HCT116 (cell line): ENCODE results near the gene IL31. TPM values are rescaled to one million over a fixed set of nuclear protein-coding genes. Genes with fewer than 3 reads are reported as not detected.

Experiments used
- ATAC-seq: fragments of 200-7000 bp; cut with Tn5 transposase; 2 replicates; pipeline ENCODE4 v1.9.1; 2020; ENCODE audit warnings: mild to moderate bottlenecking, moderate library complexity
- Bru-seq: library from RNA; stranded (reverse); fragments of 400-500 nt; gene quantifications from one replicate; lab custom pipeline; 2021; lab: Mats Ljungman, UMichigan
- BruChase-seq, 2 experiments: library from RNA; stranded (reverse); fragments of 400-500 nt; gene quantifications; one replicate each; lab custom pipeline; 2021; lab: Mats Ljungman, UMichigan
- BruUV-seq: library from RNA; stranded (reverse); fragments of 400-500 nt; replicated peaks from 2 replicates; lab custom pipeline; 2021; lab: Mats Ljungman, UMichigan
- CTCF ChIA-PET: fragments of 300-600 bp; sonication (Branson Sonifier 250); formaldehyde crosslinking; loops from one replicate; lab custom pipeline; 2021; ENCODE audit warnings: antibody characterized with exemption; lab: Charles Lee
- POLR2A ChIA-PET: fragments of 300-600, 350-600 bp; sonication (Branson Sonifier 250); formaldehyde crosslinking; loops from one replicate; lab custom pipeline; 2021; ENCODE audit warnings: antibody characterized with exemption; lab: Charles Lee
- RAD21 ChIA-PET, 2 experiments: fragments of 300-600 bp; sonication (Branson Sonifier 250); formaldehyde crosslinking; loops; one replicate each; lab custom pipeline; 2023; ENCODE audit warnings: low total read pairs in 2 of 2; ENCODE audit not compliant: uncharacterized antibody in 2 of 2, unreplicated experiment in 2 of 2, low non-redundant PET in 1 of 2; lab: Charles Lee
- DNase-seq: peaks from one replicate; pipeline ENCODE4 v3.0.0-alpha.2; 2010; ENCODE audit warnings: low read depth, low spot score
- H2AFZ ChIP-seq: fragments of 200-600 bp; shearing (Covaris generic), sonication (generic); 2 replicates; pipeline ENCODE4 v1.6.1; 2017; ENCODE audit warnings: low read depth, mixed run types, mixed read lengths, antibody characterized with exemption, low read length; ENCODE audit not compliant: poor library complexity, severe bottlenecking
- H3K27ac ChIP-seq: 2 replicates; pipeline ENCODE4 v1.5.1; 2012; ENCODE audit warnings: low read depth, low read length
- H3K27me3 ChIP-seq: fragments of 200-600 bp; sonication (generic); 2 replicates; pipeline ENCODE4 v1.6.1; 2016; ENCODE audit warnings: mixed run types, low read length, mixed read lengths; ENCODE audit not compliant: insufficient read depth
- H3K36me3 ChIP-seq, 2 experiments: fragments of 200-500 bp in 1 of 2; fragments of 200-600 bp in 1 of 2; sonication (Bioruptor generic) in 1 of 2; sonication (generic) in 1 of 2; 2 replicates each; pipeline versions ENCODE4 v1.5.1 to v1.6.1; 2014 to 2016; ENCODE audit warnings: low read length in 2 of 2, inconsistent platforms in 1 of 2, mixed read lengths in 1 of 2, mixed run types in 1 of 2; ENCODE audit not compliant: insufficient read depth in 2 of 2, control insufficient read depth in 1 of 2
- H3K4me1 ChIP-seq, 2 experiments: fragments of 200-600 bp in 1 of 2; sonication (generic) in 1 of 2; 2 replicates each; pipeline versions ENCODE4 v1.5.1 to v1.6.1; 2012 to 2017; ENCODE audit warnings: low read length in 2 of 2, inconsistent platforms in 1 of 2, mild to moderate bottlenecking in 1 of 2, mixed read lengths in 1 of 2, mixed run types in 1 of 2, moderate library complexity in 1 of 2; ENCODE audit not compliant: insufficient read depth in 2 of 2, control insufficient read depth in 1 of 2
- H3K4me2 ChIP-seq: fragments of 200-600 bp; sonication (generic); 2 replicates; pipeline ENCODE4 v1.6.1; 2017; ENCODE audit warnings: mixed run types, low read length, mixed read lengths
- H3K4me3 ChIP-seq, 2 experiments: fragments of 200-600 bp in 1 of 2; sonication (generic) in 1 of 2; replicated peaks in 1 of 2; 2 replicates each; pipeline ENCODE4 v1.5.1; 2011 to 2016; ENCODE audit warnings: low read length in 2 of 2, control low read depth in 1 of 2, low read depth in 1 of 2, mild to moderate bottlenecking in 1 of 2, mixed read lengths in 1 of 2, mixed run types in 1 of 2
- H3K79me2 ChIP-seq: fragments of 200-600 bp; sonication (generic); 2 replicates; pipeline ENCODE4 v1.6.1; 2017; ENCODE audit warnings: mild to moderate bottlenecking, mixed run types, low read length, moderate library complexity, mixed read lengths; ENCODE audit not compliant: insufficient read depth
- H3K9ac ChIP-seq: fragments of 200-600 bp; sonication (generic); 2 replicates; pipeline ENCODE4 v1.6.1; 2016; ENCODE audit warnings: low read length, mixed read lengths
- H3K9me2 ChIP-seq: fragments of 200-600 bp; sonication (generic), shearing (Covaris generic); 2 replicates; pipeline ENCODE4 v1.6.1; 2017; ENCODE audit warnings: mixed run types, mild to moderate bottlenecking, moderate library complexity; ENCODE audit not compliant: insufficient read depth
- H3K9me3 ChIP-seq, 2 experiments: fragments of 200-500 bp in 1 of 2; fragments of 200-600 bp in 1 of 2; sonication (Bioruptor generic) in 1 of 2; sonication (generic) in 1 of 2; 2 replicates each; pipeline ENCODE4 v1.6.1; 2014 to 2017; ENCODE audit warnings: low read length in 2 of 2, mixed read lengths in 2 of 2, inconsistent platforms in 1 of 2, low read depth in 1 of 2, mild to moderate bottlenecking in 1 of 2, mixed run types in 1 of 2, moderate library complexity in 1 of 2; ENCODE audit not compliant: control insufficient read depth in 1 of 2, insufficient read depth in 1 of 2
- H4K20me1 ChIP-seq: fragments of 200-600 bp; sonication (generic), shearing (Covaris generic); 2 replicates; pipeline ENCODE4 v1.6.1; 2017; ENCODE audit warnings: mixed run types, mild to moderate bottlenecking, moderate library complexity; ENCODE audit not compliant: insufficient read depth
- ATF3 ChIP-seq: IDR thresholded peaks from 2 replicates; pipeline ENCODE4 v1.6.1; 2012
- CBX3 ChIP-seq: IDR thresholded peaks from 2 replicates; pipeline ENCODE4 v1.6.1; 2012; ENCODE audit warnings: low read depth
- CEBPB ChIP-seq: IDR thresholded peaks from 2 replicates; pipeline ENCODE4 v1.6.1; 2012; ENCODE audit warnings: low read depth
- EGR1 ChIP-seq: IDR thresholded peaks from 2 replicates; pipeline ENCODE4 v1.6.1; 2012; ENCODE audit warnings: low read depth
- ELF1 ChIP-seq: IDR thresholded peaks from 2 replicates; pipeline ENCODE4 v1.6.1; 2012; ENCODE audit warnings: low read depth, borderline replicate concordance
- EZH2 ChIP-seq: fragments of 200-600 bp; sonication (generic); IDR thresholded peaks from 2 replicates; pipeline ENCODE4 v1.6.1; 2017; ENCODE audit warnings: antibody characterized with exemption, mixed run types
- EZH2phosphoT487 ChIP-seq: fragments of 200-600 bp; IDR thresholded peaks from 2 replicates; pipeline ENCODE4 v1.6.1; 2018; ENCODE audit warnings: antibody characterized with exemption, borderline replicate concordance
- FOSL1 ChIP-seq: IDR thresholded peaks from 2 replicates; pipeline ENCODE4 v1.6.1; 2012; ENCODE audit warnings: low read depth
- POLR2A ChIP-seq: IDR thresholded peaks from 2 replicates; pipeline ENCODE4 v1.7.0; 2011; ENCODE audit warnings: borderline replicate concordance; ENCODE audit not compliant: insufficient read depth, insufficient read length; ENCODE audit errors: extremely low read depth
- POLR2AphosphoS5 ChIP-seq: IDR thresholded peaks from 2 replicates; pipeline ENCODE4 v1.6.1; 2011; ENCODE audit warnings: mild to moderate bottlenecking, low read depth, low read length, moderate library complexity
- RAD21 ChIP-seq: IDR thresholded peaks from 2 replicates; pipeline ENCODE4 v1.6.1; 2012; ENCODE audit warnings: low read depth, mild to moderate bottlenecking
- REST ChIP-seq: IDR thresholded peaks from 2 replicates; pipeline ENCODE4 v1.6.1; 2012; ENCODE audit warnings: low read depth
- SIN3A ChIP-seq: IDR thresholded peaks from 2 replicates; pipeline ENCODE4 v1.6.1; 2012; ENCODE audit warnings: low read depth
- SRF ChIP-seq: IDR thresholded peaks from 2 replicates; pipeline ENCODE4 v1.6.1; 2012; ENCODE audit warnings: low read depth
- TCF7L2 ChIP-seq: IDR thresholded peaks from 2 replicates; pipeline ENCODE4 v1.7.0; 2011; ENCODE audit warnings: borderline replicate concordance, inconsistent platforms; ENCODE audit not compliant: insufficient read depth, insufficient read length; ENCODE audit errors: extremely low read depth
- YY1 ChIP-seq: IDR thresholded peaks from 2 replicates; pipeline ENCODE4 v1.6.1; 2011; ENCODE audit warnings: low read length, low read depth, moderate library complexity, mild to moderate bottlenecking; ENCODE audit not compliant: insufficient replicate concordance; ENCODE audit errors: extremely low read depth
- ZFX ChIP-seq: fragments of 450-650 bp; IDR thresholded peaks from 2 replicates; pipeline ENCODE4 v1.6.1; 2017
- intact Hi-C: fragments of 100-400 bp; cut with micrococcal nuclease; formaldehyde crosslinking; loops from 2 replicates; pipeline ENCODE4 v1.10.0; 2022
- long read RNA-seq: library from polyadenylated mRNA; unstranded; transcript quantifications from one replicate; pipeline ENCODE4 v2.0.0, GENCODE V29; 2021; ENCODE audit not compliant: unreplicated experiment
- polyA plus RNA-seq: library from polyadenylated mRNA; unstranded; fragments of >200 nt; gene quantifications from 2 replicates; pipeline ENCODE4 v1.2.1, GENCODE V29; 2012; ENCODE audit warnings: missing spikeins
- total RNA-seq: library from RNA; stranded (reverse); gene quantifications from one replicate; pipeline ENCODE4 v1.2.1, GENCODE V29; 2021; ENCODE audit not compliant: unreplicated experiment

The IL31 gene
- not detected for total RNA-seq
- polyA plus RNA-seq = not detected in 2 replicates
- not detected for Bru-seq, nascent RNA
- not detected for BruChase-seq, experiment 1, labeled RNA remaining after a 6-hour chase
- not detected for BruChase-seq, experiment 2, labeled RNA remaining after a 2-hour chase
- long read RNA-seq = 0 reads

- POLR2A ChIA-PET = interaction anchor here (0.6 kb wide), 1 partner anchor 20 kb away, joined by 3 read pairs; no protein-coding TSS in a partner anchor
These were observed at the start of gene IL31 for GRCh38 chr12:122174155-122174845. IL31 (minus strand) TSS chr12:122174221; CDS start chr12:122174172, 49 bp downstream.

More at GRCh38 chr12:122174155-122174845, at the start of gene IL31:
- Histone ChIP-seq H3K27ac (no peak within 1 kb of the TSS), H3K36me3 (no peaks in the 10 kb centered on the region), H4K20me1 (no peaks in the 10 kb centered on the region), H3K4me3 (no peak within 1 kb of the TSS), H3K27me3 (no peaks in the 10 kb centered on the region), H3K9me2 (no peaks in the 10 kb centered on the region), H3K79me2 (no peaks in the 10 kb centered on the region), H3K9me3 (no peaks in the 10 kb centered on the region), H3K9ac (no peak within 1 kb of the TSS), H3K4me2 (no peak within 1 kb of the TSS), H3K4me1 (no peaks in the 10 kb centered on the region), H2AFZ (no peak within 1 kb of the TSS)
- ATAC-seq = no peak
- TF ChIP-seq ATF3 (no peak), CBX3 (no peak), ZFX (no peak), SIN3A (no peak), CEBPB (no peak), POLR2AphosphoS5 (no peak), RAD21 (no peak), POLR2A (no peak), EZH2 (no peak), TCF7L2 (no peak), FOSL1 (no peak), EZH2phosphoT487 (no peak), SRF (no peak), ELF1 (no peak), YY1 (no peak), EGR1 (no peak), REST (no peak)
- CTCF ChIA-PET = no interaction called here
- intact Hi-C loops = no loop called here
- RAD21 ChIA-PET = no interaction called here
- no peak for DNase-seq
- BruUV-seq = no TSS peak
